ENCODE data around the gene PIK3R5.

- TF ChIP-seq, protein P1, sequence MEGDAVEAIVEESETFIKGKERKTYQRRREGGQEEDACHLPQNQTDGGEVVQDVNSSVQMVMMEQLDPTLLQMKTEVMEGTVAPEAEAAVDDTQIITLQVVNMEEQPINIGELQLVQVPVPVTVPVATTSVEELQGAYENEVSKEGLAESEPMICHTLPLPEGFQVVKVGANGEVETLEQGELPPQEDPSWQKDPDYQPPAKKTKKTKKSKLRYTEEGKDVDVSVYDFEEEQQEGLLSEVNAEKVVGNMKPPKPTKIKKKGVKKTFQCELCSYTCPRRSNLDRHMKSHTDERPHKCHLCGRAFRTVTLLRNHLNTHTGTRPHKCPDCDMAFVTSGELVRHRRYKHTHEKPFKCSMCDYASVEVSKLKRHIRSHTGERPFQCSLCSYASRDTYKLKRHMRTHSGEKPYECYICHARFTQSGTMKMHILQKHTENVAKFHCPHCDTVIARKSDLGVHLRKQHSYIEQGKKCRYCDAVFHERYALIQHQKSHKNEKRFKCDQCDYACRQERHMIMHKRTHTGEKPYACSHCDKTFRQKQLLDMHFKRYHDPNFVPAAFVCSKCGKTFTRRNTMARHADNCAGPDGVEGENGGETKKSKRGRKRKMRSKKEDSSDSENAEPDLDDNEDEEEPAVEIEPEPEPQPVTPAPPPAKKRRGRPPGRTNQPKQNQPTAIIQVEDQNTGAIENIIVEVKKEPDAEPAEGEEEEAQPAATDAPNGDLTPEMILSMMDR (IDR thresholded peaks at IDR 0.05) = no peak
- no peak for TF ChIP-seq POLR2A (IDR thresholded peaks at IDR 0.05)
These were observed 40.8 kb upstream of the PIK3R5 start for GRCh38 chr17:9006175-9006767.

Measured in adrenal gland (tissue), 5 donors.